NAMALWA (cell line): ENCODE results near the gene CASZ1.

Experiments used
- DNase-seq: peaks from one replicate; pipeline ENCODE4 v3.0.0-alpha.2; 2015; ENCODE audit warnings: low spot score

CASZ1 gene

DNA sequence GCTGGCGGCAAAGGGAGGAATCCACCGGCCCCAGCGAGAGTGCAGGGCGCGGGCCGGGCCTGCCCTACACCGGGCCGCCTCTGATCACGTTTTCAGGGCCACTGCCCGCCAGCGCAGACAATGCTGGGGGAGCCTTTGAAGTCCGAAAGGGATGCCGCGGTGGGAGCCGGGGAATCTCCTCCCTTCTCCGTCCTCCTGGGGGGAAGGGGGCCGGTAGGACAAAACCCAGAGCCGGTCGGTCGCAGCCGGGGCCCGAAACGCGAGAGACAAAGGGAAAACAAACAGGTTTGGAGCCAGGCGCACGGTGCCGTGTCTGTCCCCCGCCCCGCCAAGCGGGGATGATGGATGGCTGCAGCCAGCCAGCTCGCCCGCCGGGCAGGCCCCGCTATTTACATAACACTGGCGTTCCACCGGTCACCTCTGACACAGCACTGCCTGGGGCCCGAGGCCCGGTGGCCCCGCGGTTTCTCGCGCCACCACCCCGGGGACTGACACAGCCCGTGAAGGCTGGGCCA lies 92.0 kb downstream of the CASZ1 start:
- DNase-seq, result no peak

- no peak for DNase-seq
Measured at GRCh38 chr1:10703702-10704101, 92.7 kb downstream of the CASZ1 start.

GRCh38 chr1:10701145-10701544 lies 95.3 kb downstream of the CASZ1 start:
- DNase-seq, result no peak

DNA sequence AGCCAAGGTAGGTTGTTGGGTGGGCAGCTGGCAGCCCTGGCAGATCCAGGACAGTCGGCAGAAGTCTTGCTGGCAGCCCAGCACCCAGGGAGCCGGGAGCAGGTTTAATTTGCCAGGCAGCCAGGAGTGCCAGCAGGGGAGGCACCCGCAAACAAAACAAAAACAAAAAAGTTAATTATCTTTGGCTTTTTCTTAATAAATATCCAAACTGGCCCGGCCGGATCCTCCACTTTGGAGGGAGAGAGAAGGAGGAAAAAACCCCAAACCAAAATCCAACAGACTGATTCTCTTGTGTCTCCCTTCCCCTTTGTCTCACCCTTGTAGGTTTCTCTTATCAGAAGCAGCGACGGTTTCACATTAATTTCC lies 97.0 kb downstream of the CASZ1 start:
- no peak for DNase-seq

DNA sequence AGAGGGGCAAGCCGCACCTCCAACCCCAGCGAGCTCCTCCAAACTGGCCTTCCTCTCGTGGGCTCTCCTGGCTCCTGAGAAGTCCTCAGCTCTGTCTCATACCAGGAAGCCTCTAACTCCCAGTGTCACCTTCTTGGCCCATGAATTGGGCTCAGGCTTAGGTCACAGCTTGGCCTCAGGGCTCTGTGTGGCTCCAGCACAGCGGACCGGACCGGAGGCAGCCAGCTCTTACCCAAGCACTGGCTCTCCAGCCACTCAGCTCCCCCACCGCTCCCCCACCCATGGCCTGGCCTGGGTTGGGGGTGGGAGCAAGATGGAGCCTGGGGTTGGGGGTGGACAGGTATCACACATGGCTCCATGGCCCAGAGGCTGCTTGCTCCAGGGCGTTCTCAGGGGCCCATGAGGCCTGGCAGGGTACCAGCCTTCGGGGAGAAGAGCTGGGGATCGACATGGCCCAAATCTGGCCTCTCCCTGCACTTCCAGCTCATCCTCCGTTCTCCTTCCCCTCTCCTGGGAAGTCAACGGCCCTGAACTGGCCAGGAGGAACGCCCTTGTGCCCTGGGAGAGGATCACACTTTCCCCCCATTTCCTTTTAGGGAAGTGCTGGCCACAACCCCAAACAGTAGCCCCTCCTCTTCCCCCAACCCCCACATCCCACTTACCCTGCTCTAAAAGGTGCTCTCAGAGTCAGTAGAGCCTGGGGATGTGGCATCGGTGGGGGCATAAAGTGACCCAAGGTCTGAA lies 97.5 kb downstream of the CASZ1 start:
- no peak for DNase-seq

- DNase-seq, result no peak
Measured at GRCh38 chr1:10697621-10698160, 98.8 kb downstream of the CASZ1 start.

GRCh38 chr1:10696977-10697376 lies 99.5 kb downstream of the CASZ1 start:
- no peak for DNase-seq

GRCh38 chr1:10694633-10695627 lies 101.5 kb downstream of the CASZ1 start:
- DNase-seq, result peak; percentile 83

- peak; percentile 82 for DNase-seq
Measured at GRCh38 chr1:10694274-10694632, 102.2 kb downstream of the CASZ1 start.

- DNase-seq, result peak; percentile 75
Measured at GRCh38 chr1:10693497-10694273, 102.8 kb downstream of the CASZ1 start.

DNA sequence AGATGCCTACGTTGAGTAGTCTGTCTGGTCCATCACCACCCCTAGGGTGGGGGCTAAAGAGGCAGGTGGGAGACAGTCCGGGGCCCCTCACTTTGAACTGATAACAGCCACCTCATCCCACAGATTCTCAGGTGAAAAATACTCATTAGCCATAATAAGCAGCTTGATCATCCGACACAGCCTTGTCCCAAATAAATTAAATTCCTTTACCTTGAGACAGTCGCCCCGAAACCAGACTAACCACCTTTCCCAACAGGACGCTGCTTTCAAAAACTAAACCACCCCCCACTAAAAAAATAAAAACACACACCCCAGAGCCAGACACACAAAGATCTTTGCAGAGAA lies 103.3 kb downstream of the CASZ1 start:
- DNase-seq, result no peak

DNA sequence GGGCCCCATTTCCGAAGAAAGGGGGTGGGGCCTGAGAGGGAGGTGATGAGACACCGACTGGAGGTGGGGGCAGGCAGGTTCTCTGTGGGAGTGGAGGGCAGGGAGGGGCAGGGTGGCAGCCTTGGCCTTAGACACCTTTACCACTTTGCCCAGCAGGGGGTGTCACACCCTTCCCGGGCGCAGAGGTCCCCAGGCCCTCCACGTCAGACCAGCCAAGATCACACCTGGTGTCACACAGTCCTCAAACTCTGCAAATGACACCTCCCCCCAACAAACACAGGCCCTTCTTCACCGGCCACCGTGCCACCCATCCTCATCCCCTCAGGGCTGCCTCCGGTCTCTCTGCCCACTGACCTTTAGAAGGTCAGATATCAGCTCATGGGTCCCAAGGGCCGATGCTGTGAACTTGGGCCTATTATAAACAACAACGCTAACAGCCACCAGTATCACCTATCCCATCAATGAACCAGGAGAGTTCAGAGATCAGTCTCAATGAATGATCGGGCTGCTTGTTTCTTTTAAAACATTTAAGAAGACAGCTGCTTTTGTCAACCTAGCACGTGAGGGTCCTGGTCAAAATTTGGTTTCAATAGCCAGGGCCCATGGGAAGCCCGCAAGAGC lies 103.9 kb downstream of the CASZ1 start:
- DNase-seq, result peak; percentile 93

DNA sequence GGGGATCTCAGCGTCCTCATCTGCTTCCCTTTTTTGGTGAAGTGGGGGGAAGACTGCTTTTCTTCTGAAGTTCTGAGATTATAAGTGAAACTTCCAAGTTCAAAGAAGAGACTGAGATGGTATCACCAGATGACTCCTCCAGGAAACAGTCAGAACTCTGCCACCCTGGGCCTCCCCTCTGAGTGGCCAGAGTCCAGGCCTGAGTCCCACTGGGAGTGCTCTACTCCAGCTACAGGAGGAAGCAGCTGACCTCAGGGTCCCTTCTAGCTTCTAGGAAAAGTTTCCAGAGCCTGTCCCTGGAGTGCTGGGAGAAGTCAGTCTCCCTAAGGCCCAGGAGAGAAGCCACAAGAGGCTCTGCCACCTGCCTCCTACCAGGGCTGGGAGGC lies 104.7 kb downstream of the CASZ1 start:
- no peak for DNase-seq

DNA sequence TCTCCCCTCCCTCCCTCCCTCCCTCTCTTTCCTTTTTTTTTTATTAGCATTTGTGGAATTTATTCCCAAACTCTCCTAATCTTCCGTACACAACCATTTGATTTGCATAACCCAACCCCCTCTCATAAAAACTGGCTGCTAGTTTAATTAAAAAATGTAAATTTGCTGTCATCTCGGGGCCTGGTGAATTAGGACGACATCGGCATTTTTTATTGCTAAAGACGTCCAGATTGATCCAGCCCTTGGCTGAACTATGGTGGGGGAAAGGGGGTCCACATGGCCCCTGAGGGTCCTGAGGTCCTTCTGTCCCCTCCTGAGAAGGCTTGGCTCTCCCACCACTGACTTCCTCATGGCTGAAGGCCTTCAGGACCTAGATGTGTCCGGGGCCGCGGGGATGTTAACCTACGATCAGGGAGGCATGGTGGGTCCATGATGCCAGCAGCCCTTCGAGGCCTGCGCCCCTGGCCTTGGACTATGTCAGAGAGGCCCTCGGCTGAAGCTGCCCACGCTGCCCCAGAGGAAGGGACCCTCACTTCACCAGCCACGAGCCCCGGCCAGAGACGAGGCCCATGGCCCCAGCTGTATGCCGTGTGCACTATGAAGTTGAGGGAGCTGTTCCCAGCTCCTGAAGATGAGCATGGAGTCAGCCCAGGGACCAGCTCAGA lies 105.2 kb downstream of the CASZ1 start:
- no peak for DNase-seq

DNA sequence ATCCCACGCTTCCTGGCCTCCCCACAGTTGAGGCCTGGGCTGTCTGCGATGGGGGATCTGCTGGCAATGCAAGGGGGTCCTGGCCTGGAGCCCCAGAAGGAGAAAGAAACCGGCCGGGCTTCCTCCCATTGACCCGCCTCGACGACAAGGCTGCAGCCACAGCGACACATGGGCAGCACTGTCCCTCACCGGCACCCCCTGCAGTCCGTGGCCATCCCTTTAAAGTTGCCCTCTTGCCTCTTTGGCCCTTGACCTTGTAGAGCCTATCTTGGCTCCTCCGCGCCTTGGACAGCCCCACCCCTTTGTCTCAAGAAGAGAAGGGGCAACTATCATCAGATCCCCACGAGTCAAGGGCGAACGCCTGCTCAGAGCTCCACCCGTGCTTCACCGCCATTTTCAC lies 106.0 kb downstream of the CASZ1 start:
- no peak for DNase-seq

DNA sequence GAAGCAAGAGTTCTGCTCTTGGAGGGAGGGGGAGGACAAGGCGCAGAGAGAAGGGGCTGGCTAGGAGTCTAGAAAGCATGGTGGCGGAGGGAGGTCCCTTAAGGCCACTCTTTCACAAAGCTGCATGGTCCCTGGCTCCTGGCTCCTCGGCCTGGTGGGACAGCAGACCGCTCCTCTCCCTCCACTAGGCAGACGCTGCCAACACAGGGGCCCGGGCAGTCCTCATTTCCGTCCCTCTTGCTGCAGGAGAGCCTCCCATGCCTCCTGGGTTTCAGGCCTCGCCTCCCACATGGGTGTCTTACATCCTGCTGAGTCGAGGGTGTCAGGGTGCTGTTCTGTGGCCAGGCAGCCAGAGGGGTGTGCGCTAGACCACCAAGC lies 108.0 kb downstream of the CASZ1 start:
- DNase-seq, result no peak

- no peak for DNase-seq
Measured at GRCh38 chr1:10687782-10688408, 108.6 kb downstream of the CASZ1 start.

DNA sequence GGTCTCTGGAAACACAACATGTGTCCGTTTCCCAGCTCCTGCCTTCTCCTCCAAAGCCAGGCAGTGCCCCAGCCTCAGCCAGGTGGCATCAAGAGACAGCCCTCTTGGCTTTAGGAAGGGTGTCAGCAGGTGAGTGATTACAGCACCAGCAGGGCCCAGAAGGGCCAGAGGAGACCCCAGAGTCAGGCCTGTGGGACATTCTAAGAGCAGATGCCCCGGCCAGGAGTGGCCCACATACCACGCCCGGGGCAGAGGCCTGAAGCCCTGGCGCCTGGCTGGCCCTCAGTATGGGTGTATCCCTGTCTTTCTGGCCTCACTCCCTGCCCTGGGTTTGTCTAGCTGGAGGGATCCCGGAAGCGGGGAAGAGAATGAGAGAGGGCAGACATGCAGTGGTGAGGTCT lies 109.2 kb downstream of the CASZ1 start:
- no peak for DNase-seq

- DNase-seq, result no peak
Measured at GRCh38 chr1:10686404-10687040, 109.9 kb downstream of the CASZ1 start.

DNA sequence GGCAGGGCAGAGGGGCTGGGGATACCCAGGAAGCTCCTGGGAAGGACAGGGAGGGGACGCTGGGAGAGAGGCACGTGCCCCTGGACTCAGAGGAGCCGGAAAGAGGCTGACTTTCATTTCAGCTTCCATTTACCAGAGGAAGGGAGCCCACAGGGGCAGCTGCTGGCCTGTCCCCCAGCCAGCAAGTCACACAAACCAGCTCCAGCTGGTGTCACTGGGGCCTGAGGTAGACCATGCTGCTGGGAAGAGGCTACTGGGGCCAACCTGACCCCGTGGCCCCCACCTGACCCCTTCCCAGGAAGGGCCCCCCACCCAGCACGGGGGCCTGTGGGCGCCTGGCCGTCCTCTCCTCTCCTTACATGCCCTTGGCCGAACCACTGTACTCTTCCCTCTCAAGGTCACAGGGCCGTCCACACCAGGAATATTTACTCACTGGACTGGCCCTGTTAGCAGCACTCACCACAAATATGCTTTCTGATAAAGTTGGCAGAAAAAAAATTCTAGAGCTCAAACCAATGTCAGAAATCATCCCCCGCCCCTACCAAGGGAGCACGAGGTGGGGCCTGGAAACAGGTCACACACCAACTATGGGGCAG lies 110.5 kb downstream of the CASZ1 start:
- no peak for DNase-seq
